Measurements from ENCODE around the gene SPAG9. TPM values are rescaled to one million over a fixed set of nuclear protein-coding genes. Genes with fewer than 3 reads are reported as not detected.
"Not testable (repeated sequence)": the region's sequence is repeated elsewhere in the genome, so short reads cannot be mapped to it uniquely, and the experiment has no call there.

Gene SPAG9
- total RNA-seq, 6 donors from 2014 or later = 87.5 to 233 (median 152) TPM

DNA sequence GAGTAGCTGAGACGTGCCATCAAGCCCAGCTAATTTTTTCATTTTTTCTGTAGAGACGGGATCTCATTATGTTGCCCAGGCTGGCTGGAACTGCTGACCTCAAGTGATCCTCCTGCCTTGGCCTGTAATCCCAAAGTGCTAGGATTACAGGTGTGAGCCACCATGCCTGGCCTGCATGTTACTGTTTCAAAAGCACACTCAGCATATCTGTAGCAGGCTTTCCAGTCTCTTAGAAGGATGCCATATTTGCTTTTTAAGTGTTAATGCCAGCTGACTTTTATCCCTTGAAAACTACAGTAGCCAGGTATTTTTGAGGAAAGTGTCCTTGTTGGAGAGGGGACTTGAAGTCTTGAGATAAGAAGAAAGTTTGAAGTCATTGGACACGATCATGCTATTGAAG is 15.3 kb upstream of the SPAG9 start:
- Histone ChIP-seq H3K27me3 (no peaks in the 10 kb centered on the region), H3K4me1 (peaks cover 0 to 10% (median 7%) of the 10 kb centered on the region in 4 donors), H3K4me3 (no peak overlapping the region), H3K27ac (no peak overlapping the region), H3K36me3 (no peaks in the 10 kb centered on the region), H3K9me3 (no peaks in the 10 kb centered on the region)
- TF ChIP-seq EP300 (IDR thresholded peaks at IDR 0.05) = no peak
- no peak for TF ChIP-seq POLR2AphosphoS5 (IDR thresholded peaks at IDR 0.05)
- no peak for TF ChIP-seq CTCF (IDR thresholded peaks at IDR 0.05)
- DNase-seq (no peak), ATAC-seq (ENCODE audit: low FRiP score in 2 of 2) (no peak)
- WGBS, 2 donors = 83 to 88% methylated on average over 3 of the region's 3 CpGs

DNA sequence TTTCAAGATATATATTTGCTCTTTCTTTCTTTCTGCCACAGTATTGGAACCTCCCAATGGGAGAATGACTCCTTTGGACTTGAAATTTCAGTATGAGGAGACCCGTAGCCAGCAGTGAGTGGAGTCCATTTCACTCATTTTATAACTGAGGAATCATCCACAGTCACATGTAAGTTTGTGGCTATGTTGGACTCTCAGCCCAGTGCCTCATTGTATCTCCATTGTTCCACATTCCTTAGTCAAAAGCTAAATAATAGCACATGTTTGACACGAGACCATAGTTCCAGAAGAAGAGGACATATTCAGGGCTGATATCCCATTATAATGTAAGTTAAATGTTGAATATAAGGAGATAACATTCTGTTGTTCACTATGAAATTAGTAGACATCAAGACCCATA is 12.7 kb upstream of the SPAG9 start:
- Histone ChIP-seq H3K9me3 (no peaks in the 10 kb centered on the region), H3K4me1 (peaks cover 0 to 10% (median 7%) of the 10 kb centered on the region in 4 donors), H3K27ac (peak overlapping the region in 2 of 4 donors; percentile 10 to 20), H3K4me3 (no peak overlapping the region), H3K36me3 (no peaks in the 10 kb centered on the region), H3K27me3 (no peaks in the 10 kb centered on the region)
- 79 to 83% methylated on average over 2 of the region's 2 CpGs for WGBS, 2 donors
- ATAC-seq (ENCODE audit: low FRiP score in 2 of 2) = no peak
- TF ChIP-seq EP300 (IDR thresholded peaks at IDR 0.05) = no peak
- TF ChIP-seq POLR2A (IDR thresholded peaks at IDR 0.05) = no peak
- TF ChIP-seq POLR2AphosphoS5 (IDR thresholded peaks at IDR 0.05) = no peak
- no peak for TF ChIP-seq CTCF (IDR thresholded peaks at IDR 0.05)
- DNase-seq = no peak

- Histone ChIP-seq H3K27ac (peak overlapping the region in 3 of 4 donors; percentile 7 to 20 (median 10)), H3K27me3 (no peaks in the 10 kb centered on the region), H3K9me3 (no peaks in the 10 kb centered on the region), H3K36me3 (no peaks in the 10 kb centered on the region), H3K4me1 (peaks cover 0 to 10% (median 7%) of the 10 kb centered on the region in 4 donors), H3K4me3 (no peak overlapping the region)
- DNase-seq (no peak), ATAC-seq (ENCODE audit: low FRiP score in 2 of 2) (no peak)
- TF ChIP-seq EP300 (IDR thresholded peaks at IDR 0.05) (no peak), POLR2AphosphoS5 (IDR thresholded peaks at IDR 0.05) (no peak), POLR2A (IDR thresholded peaks at IDR 0.05) (no peak), CTCF (IDR thresholded peaks at IDR 0.05) (no peak)
Observed at GRCh38 chr17:51132964-51133319, 12.3 kb upstream of the SPAG9 start.

GRCh38 chr17:51128076-51128475 is 7.4 kb upstream of the SPAG9 start:
- ATAC-seq (ENCODE audit: low FRiP score in 2 of 2) (peak in 1 of 2 donors; percentile 61), DNase-seq (no peak)
- no peaks in the 10 kb centered on the region for H3K36me3 ChIP-seq
- H3K4me1 ChIP-seq = peaks cover 8 to 17% (median 13%) of the 10 kb centered on the region in 4 donors
- TF ChIP-seq POLR2AphosphoS5 (IDR thresholded peaks at IDR 0.05) = no peak
- TF ChIP-seq EP300 (IDR thresholded peaks at IDR 0.05) = no peak
- no peaks in the 10 kb centered on the region for H3K9me3 ChIP-seq
- no peak overlapping the region for H3K4me3 ChIP-seq
- H3K27ac ChIP-seq = no peak overlapping the region
- WGBS, 2 donors = 52 to 60% methylated on average over 3 of the region's 3 CpGs
- H3K27me3 ChIP-seq = no peaks in the 10 kb centered on the region

DNA sequence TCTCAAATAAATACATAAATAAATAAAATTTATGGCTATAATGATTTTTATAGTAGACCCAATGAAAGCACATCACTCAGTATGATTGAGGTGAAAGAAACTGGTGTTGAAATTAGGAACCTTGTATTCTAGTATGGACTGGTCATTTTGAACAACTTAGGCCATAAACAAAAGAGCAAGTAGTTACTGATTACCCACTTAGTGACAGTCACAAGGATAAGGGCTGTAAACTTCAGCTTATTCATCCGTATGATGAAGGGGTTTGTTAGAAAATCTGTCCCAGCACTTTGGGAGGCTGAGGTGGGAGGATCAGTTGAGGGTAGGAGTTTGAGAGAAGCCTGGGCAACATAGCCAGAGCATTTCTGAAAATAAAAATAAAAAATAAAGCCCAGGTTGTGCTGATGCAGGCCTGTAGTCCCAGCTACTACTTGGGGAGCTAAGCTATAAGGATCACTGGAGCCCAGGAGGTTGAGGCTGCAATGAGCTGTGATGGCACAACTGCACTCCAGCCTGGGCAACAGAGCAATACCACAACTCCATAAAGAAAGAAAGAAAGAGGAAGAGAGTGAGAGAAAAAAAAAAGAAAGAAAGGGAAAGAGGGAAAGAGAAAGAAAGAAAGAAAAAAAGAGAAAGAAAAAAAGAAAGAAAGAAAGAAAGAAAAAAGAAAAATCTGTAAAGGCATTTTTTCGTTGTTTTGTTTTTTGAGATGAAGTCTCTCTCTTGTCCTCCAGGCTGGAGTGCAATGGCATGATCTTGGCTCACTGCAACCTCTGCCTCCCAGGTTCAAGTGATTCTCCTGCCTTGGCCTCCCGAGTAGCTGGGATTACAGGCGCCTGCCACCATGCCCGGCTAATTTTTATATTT is 4.2 kb upstream of the SPAG9 start:
- Histone ChIP-seq H3K27ac (no peak overlapping the region), H3K4me3 (no peak overlapping the region), H3K4me1 (peaks cover 5 to 26% (median 17%) of the 10 kb centered on the region in 4 donors), H3K27me3 (no peaks in the 10 kb centered on the region), H3K9me3 (no peaks in the 10 kb centered on the region), H3K36me3 (no peaks in the 10 kb centered on the region)
- 87 to 96% methylated on average over 5 of the region's 5 CpGs for WGBS, 2 donors
- no peak for DNase-seq
- no peak for ATAC-seq (ENCODE audit: low FRiP score in 2 of 2)
- TF ChIP-seq POLR2AphosphoS5 (IDR thresholded peaks at IDR 0.05) = no peak
- TF ChIP-seq POLR2A (IDR thresholded peaks at IDR 0.05) = no peak
- TF ChIP-seq CTCF (IDR thresholded peaks at IDR 0.05) = no peak
- no peak for TF ChIP-seq EP300 (IDR thresholded peaks at IDR 0.05)

DNA sequence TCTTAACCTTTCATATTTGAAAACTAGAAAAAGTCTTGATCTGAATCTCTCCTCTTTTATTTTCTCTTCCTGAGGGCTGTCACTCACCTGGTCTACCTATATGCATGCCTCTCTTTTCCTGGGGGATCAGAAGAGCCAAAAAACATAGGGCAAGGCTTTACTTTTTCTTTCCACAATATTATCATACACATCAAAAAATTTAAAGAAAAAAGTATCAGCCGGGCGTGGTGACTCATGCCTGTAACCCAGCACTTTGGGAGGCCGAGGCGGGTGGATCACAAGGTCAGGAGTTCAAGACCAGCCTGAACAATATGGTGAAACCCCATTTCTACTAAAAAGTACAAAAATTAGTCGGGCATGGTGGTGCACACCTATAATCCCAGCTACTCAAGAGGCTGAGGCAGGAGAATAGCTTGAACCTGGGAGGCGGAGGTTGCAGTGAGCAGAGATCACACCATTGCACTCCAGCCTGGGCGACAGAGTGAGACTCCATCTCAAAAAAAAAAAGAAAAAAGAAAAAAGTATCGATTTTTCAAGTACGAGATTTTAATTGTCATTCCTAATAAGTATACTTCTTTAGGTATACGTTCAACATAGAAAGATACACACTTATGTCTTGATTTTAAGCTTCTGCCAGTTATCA is 1.9 kb upstream of the SPAG9 start:
- not testable (repeated sequence) for DNase-seq; ATAC-seq (ENCODE audit: low FRiP score in 2 of 2); H3K9me3 ChIP-seq; H3K4me3 ChIP-seq; H3K27me3 ChIP-seq; H3K36me3 ChIP-seq
- Histone ChIP-seq H3K27ac (peak overlapping the region; percentile 96 to 99 (median 98)), H3K4me1 (peaks cover 24 to 45% (median 33%) of the 10 kb centered on the region in 4 donors)
- WGBS, 2 donors = 86 to 90% methylated on average over 10 of the region's 10 CpGs

Data from upper lobe of left lung (tissue), 6 donors.